Amniotic epithelial cell (primary cell): Measurements from ENCODE around the gene NPDC1.
"Not testable (repeated sequence)": the region's sequence is repeated elsewhere in the genome, so short reads cannot be mapped to it uniquely, and the experiment has no call there.

Source experiments
- DNase-seq: peaks from one replicate; pipeline ENCODE4 v3.0.0-alpha.2; 2010; ENCODE audit warnings: low read depth

The NPDC1 gene

GRCh38 chr9:137075275-137075775, 29.3 kb upstream of the NPDC1 start:
- no peak for DNase-seq

- DNase-seq: no peak
These were observed 28.8 kb upstream of the NPDC1 start for GRCh38 chr9:137074657-137075274.

GRCh38 chr9:137073992-137074399, 28.0 kb upstream of the NPDC1 start:
- no peak for DNase-seq

GRCh38 chr9:137071282-137071681, 25.3 kb upstream of the NPDC1 start:
- DNase-seq: no peak

- DNase-seq: no peak
These were observed 24.9 kb upstream of the NPDC1 start for GRCh38 chr9:137070906-137071275.

GRCh38 chr9:137070201-137070905, 24.4 kb upstream of the NPDC1 start, which contains the start of gene SAPCD2:
TSS of gene SAPCD2 (minus strand) at chr9:137070557. CDS start at chr9:137070460, 97 bp downstream.
- peak; percentile 72 for DNase-seq

- DNase-seq: no peak
These were observed 23.6 kb upstream of the NPDC1 start for GRCh38 chr9:137069508-137070091.

DNA sequence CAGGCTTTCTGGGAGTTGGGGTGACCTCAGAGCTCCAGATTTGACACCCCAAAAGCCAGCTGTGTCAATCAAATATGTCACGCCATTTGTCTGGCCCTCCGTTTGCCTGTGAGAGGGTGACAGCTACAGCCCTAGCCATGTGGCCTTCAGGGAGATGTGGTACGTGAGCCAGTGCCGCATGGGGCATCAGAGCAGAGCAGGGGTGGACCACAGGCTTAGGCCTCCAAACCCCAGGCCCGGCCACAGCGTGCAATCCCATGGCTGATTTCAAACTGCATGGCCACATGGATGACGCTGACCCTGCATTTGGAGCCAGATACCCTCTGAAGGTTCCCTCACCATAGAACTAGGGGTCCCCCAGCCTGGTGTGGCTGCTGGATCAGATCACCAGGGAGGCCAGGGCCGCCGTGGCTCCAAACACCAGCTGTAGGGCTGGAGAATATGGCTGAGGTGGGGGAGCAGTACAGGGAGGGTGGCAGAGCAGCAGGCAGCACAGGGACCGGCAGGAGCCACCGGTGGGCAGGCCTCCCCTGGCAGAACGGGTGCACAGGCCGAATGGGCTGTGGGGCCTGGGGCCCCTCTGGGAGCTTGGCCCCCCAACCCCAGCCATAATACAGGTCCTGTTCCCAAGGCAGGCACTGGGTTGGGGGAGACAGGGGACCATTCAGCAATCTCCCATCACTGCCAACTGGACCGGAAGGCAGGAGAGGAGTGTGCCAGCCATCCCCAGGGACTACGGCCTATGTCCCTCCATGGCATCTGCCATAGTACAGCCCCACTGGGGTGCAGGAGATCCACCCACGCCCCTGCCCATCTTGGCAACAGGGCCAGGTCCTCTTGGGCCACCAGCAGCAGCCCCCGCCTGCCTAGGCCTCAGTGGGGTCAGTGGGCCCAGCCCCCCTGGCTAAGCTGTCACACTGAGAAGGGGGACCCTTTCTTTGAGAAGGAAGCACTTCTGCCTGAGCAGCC, 22.8 kb upstream of the NPDC1 start:
- no peak for DNase-seq

DNA sequence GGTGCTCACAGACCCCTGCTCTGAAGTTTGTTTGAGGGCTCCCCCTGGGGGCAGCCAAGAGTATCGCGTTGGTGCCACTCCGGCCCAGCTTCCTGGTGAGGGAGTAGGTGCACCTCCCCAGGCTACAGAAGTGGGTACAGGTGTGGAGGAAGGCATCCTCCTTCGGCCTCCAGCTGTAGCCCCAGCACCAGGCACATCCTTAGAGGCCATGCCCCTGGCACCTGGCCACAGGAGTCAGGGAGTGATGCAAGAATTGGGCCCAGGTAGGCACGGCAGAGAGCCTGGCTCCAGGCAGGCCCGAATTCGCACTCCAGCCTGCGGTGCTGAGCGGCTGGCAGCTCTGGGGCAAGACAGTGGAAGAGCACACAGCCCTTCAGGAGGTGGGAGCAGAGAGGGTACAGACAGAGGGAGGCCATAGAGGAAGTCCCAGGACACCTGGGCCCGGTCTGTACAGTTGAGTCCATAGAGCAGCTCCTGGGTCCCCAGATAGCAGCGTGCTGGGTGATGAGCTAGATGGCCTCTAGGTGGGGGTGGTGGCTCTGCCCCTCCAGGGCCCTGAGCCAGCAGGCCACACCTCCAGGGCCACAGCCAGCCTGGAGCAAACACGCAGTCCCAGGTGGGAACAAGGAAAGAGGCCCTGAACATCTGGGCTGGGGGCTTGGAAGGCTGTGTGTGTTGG, 22.0 kb upstream of the NPDC1 start:
- DNase-seq: peak; percentile 68

- DNase-seq: no peak
These were observed 20.3 kb upstream of the NPDC1 start for GRCh38 chr9:137066096-137066861.

- DNase-seq: no peak
These were observed 19.5 kb upstream of the NPDC1 start for GRCh38 chr9:137065336-137065967.

DNA sequence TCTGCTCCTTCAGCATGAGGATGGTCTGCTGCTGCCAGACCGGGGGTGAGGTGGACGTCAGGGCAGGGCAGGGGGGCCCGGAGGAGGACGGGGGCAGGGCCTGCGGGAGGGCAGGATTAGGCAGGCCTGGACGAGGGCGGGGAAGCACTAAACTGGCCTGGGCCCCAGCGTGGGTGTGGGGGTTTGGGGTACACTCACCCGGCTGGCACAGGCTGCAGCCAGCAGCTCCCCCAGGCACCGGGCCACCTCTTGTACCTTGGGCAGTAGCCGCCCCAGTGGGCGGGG, 18.8 kb upstream of the NPDC1 start:
- no peak for DNase-seq

DNA sequence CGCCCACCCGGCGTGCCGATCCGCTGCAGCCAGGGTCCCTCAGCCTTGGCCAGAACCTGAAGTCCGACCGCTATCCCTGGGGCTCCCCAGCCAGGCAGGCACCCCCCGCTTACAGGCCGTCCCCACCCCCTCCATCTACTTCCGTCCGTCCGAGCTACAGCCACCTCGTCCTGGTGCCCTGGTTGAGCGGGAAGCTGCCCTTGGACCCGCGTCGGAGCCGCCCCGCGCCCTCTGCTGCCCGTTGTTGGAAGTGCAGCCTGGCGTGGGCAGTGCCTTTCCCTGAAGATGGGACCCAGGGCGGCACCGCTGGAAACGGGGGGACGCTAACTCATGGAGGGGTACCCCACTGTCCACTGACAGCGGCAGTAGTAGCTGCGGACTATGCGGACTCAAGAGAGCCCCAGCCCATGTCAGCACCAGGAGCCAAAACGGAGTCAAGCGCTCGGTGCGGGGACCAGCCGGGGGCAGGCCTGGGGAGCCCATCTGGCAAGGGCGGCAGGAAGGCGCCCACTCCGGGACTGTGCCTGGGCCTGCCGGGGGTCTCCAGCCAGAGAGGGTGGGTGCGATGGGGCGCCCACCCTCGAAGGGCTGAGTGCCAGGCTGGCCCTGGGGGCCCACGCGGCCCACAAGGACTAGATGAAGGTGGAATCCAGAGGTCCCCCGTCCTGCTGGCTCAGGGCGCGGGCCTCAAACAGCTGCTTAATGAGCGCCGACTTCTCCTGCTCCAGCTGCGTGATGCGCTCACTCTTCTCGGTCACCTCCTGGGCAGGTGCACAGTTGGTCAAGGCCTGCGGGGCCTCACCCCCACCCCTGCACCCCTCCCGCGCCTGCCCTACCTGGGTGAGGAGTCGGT, 18.3 kb upstream of the NPDC1 start:
- DNase-seq: no peak

DNA sequence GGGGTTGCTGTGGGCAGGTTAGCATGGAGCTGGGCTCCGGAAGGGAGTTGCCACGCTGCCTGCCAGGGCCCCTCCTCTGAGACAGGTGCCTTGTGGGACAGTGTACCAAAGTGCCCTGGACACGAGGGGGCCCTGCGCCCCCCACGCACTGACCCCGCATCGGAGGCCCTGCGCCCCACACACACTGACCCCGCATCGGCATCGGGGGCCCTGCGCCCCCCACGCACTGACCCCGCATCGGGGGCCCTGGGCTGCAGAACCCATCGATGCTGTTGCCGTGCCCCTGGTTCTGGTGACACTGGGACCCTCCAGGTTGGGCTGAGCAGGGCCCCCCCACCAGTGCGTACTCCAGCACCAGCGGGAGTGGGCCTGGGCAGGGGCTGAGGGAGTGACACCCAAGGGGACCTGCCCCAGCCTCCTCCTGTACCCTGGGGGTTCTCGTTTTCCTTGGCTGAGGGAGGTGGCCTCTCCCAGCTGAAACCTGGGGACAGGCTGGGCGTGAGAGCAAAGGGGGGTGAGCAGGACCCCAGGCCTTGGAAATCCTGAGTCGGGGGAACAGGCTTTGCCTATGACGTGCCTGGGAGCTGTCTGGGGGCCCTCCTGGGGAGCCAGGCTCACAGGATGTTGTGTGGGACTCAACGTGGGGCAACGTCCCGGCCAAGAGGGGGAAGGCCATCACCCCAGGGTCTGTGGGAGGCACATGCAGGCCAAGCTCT, 17.5 kb upstream of the NPDC1 start:
- no peak for DNase-seq

DNA sequence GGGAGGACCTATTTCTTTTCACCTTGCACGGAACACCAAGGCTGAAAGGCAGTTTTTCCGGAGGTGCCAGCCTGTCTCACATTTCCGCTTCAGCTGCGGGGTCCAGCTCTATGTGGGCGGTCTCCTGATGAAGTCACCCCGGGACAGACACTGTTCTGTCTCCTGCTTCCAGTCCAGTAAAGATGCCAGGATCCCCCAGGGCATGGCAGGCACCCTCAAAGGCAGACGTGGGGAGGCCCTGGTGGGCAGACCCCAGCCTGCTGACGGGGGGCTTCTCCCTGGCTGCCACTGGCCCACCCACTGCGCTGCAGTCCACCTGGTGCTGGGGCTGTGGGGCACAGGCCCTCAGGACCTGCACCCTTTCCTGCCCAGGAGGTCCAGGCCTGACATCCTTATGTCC, 16.8 kb upstream of the NPDC1 start:
- DNase-seq: not testable (repeated sequence)

DNA sequence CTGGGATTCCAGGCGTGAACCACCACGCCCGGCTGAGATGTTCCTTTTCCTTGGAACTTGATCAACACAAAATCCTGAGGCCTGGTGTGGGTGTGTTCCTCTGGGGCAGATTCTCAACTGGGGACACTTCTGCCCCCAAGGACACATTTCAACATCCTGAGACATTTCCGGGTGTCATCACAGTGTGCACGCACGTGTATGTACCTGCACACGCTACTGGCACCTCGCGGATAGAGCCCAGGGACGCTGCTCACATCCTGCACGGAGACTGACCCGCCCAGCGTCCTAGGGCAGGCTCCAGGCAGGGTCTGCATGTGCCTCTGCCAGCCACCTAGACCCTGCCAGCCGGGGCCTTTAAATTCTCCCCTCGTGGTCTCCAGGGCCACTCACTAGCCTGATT, 16.4 kb upstream of the NPDC1 start:
- no peak for DNase-seq

- DNase-seq: no peak
These were observed 12.7 kb upstream of the NPDC1 start for GRCh38 chr9:137058521-137059234.

GRCh38 chr9:137057545-137057944, 11.6 kb upstream of the NPDC1 start:
- DNase-seq: no peak
